Endothelial cell of umbilical vein (primary cell): ENCODE measurements around the gene LRP1B.

ENCODE experiments used
- CTCF ChIP-seq, 2 donors: IDR thresholded peaks; 1 replicate in 1 of 2; 2 replicates in 1 of 2; pipeline ENCODE4 v1.5.1; 2011; ENCODE audit warnings: low read length in 2 of 2, mild to moderate bottlenecking in 2 of 2, moderate library complexity in 2 of 2, control low read depth in 1 of 2, inconsistent platforms in 1 of 2, low read depth in 1 of 2; ENCODE audit not compliant: insufficient read depth in 1 of 2; ENCODE audit errors: extremely low read depth in 1 of 2
- EZH2 ChIP-seq: IDR thresholded peaks from 2 replicates; pipeline ENCODE4 v1.6.1; 2012; ENCODE audit warnings: borderline replicate concordance, low read depth, mild to moderate bottlenecking, moderate library complexity, low read length, inconsistent platforms; ENCODE audit not compliant: severe bottlenecking
- JUN ChIP-seq: IDR thresholded peaks from 2 replicates; pipeline ENCODE4 v1.6.1; 2011; ENCODE audit warnings: borderline replicate concordance, low read depth; ENCODE audit not compliant: insufficient read length, insufficient read depth
- MYC ChIP-seq: IDR thresholded peaks from one replicate; pipeline ENCODE4 v1.6.1; 2011; ENCODE audit warnings: mild to moderate bottlenecking, low read depth, low read length
- POLR2A ChIP-seq: IDR thresholded peaks from 2 replicates; pipeline ENCODE4 v1.6.1; 2012; ENCODE audit warnings: low read depth, mild to moderate bottlenecking, control low read depth, low read length
- POLR2AphosphoS5 ChIP-seq: IDR thresholded peaks from 2 replicates; pipeline ENCODE4 v1.6.1; 2012; ENCODE audit warnings: low read depth, mild to moderate bottlenecking, control low read depth, low read length, moderate library complexity; ENCODE audit not compliant: insufficient read depth

- peak; percentile 21 for TF ChIP-seq POLR2A
- TF ChIP-seq CTCF (IDR thresholded peaks at IDR 0.05; ENCODE audit: extremely low read depth in 1 of 2, insufficient read depth in 1 of 2, low read depth in 1 of 2, low read length in 2 of 2) = no peak
- TF ChIP-seq POLR2AphosphoS5 = peak; percentile 73
- TF ChIP-seq EZH2 = no peak
- TF ChIP-seq MYC = no peak
- peak; percentile 24 for TF ChIP-seq JUN
Measured at GRCh38 chr2:140657657-140658056, 1473.2 kb downstream of the LRP1B start.
